Inflammatory macrophage (primary cell): ENCODE results near the gene CAMTA1.

ENCODE experiments used
- DNase-seq, 2 donors: peaks; one replicate each; pipeline ENCODE4 v3.0.0-alpha.2; 2020 to 2022

The CAMTA1 gene

GRCh38 chr1:6935911-6936690 is 150.8 kb downstream of the CAMTA1 start:
- no peak for DNase-seq

DNA sequence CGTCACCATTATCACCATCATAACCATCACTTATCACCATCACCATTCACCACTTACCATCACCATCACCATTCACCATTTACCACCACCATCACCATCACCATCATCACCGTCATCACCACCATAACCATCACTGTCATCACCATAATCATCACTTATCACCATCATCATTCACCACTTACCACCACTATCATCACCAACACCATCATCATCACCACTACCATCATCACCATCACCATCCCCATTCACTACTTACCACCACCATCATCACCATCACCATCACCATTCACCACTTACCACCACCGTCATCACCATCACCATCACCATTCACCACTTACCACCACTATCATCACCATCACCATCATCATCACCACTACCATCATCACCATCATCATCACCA is 151.8 kb downstream of the CAMTA1 start:
- DNase-seq = no peak

DNA sequence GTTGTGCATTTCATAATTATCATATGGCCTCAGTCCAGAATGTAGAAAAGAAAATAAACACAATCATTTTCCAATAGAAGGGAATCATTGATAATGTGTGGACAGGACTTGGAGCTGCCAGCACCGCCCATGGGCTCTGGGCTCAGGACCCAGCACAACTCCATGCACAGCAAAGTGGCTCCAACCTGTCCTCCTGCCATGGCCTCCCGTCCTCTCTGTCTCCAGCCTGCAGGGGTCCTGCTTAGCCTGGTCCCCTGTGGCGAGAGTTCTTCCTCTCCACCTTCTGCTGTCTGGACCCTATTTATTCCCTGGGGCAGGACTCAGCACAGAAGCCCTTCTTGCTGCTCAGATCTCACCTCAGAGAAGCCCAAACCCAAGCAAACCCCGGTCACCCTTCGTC is 154.1 kb downstream of the CAMTA1 start:
- no peak for DNase-seq

DNA sequence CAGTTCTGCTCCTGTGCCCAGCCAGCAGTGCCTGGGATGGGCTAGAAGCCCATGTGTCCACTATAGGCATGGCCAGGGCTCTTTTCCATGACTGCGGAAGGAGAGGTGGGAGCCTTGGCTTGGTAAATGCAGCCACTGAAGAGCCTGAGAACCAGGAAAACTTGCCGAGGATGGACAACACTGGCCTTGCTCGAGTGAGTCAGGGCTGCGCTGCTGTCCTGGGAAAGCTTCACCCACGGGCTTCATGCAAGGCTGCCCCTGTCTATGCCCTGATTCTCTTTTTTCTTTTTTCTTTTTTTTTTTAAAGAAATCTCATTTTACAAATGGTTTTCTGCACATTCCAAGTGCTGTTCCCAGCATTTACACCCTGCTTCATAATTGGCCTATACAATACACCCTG is 156.5 kb downstream of the CAMTA1 start:
- DNase-seq = no peak

DNA sequence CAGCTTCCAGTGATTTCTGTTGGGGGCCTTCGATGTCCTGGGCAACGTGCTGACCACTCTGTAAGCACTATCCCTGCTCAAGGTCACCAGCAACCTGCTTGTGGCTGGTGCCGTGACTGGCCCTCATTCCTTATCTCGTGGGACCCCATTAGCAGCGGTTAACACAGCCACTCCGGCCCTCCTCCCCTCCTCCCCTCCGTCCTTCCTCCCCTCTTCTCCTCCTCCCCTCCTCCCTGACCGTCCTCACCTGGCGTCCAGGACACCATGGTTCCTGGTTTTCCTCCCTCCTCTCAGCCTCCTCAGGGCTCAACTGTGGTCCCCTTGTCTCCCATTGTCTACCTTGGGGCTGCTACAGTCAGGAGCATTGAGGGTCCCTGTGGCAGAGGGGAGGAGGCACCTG is 157.7 kb downstream of the CAMTA1 start:
- no peak for DNase-seq

GRCh38 chr1:6944434-6944833 is 159.2 kb downstream of the CAMTA1 start:
- no peak for DNase-seq

DNA sequence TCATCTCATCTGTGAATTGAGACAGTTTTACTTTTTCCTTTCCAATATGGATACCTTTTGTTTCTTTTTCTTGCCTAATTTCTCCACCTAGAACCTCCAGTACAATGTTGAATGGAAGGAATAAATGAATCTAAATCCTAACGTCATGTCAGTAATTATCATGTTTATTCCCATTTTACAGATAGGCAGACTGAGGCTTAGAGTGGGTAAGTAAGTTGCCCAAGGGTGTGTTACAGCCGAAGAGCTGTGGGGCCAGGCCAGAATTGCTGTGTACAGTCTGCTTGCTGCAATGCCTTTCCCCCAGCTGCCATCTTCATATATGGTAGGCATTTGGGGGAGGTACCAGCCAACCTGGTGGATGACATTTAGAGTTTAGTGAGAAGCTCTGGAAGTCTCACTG is 162.7 kb downstream of the CAMTA1 start:
- DNase-seq = no peak

DNA sequence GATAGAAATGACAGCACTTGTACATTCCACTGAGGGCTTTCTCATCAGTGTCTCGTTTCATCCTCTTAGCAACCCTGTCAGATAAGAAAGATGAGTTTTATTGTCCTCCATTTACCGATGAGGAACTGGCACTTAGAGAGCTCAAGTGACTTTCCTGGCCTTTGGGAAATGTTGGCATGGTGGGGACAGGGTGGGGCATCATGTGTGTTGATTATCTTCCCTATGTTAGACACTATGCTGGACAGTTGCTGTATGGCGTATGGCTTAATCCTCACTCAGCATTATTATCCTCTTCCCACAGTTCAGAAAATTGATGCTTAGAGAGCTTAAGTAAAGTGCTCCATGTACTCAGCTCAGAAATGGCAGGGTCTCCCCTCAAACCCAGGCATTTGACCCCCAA is 163.2 kb downstream of the CAMTA1 start:
- DNase-seq = no peak

DNA sequence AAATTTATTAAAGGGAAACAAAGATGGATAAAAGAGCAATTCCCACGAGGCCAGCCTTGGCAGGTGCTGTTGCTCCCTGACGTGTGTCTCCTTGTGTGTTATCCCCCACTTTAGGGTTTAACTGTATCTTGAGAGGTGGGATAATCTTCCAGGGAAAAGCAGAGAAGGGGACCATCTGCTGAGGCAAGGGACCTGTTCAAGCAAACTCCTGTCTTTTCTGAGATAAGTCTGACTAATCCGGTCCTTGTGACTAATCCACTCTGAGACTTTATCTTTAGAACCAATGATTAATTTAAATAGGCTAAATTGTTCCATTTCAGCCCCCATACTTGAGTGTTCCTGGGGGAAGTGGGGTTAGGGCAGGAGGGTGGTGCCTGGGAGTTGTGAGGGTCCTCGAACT is 163.6 kb downstream of the CAMTA1 start:
- DNase-seq = no peak

- DNase-seq = no peak
Observed at GRCh38 chr1:6950001-6950765, 164.9 kb downstream of the CAMTA1 start.

DNA sequence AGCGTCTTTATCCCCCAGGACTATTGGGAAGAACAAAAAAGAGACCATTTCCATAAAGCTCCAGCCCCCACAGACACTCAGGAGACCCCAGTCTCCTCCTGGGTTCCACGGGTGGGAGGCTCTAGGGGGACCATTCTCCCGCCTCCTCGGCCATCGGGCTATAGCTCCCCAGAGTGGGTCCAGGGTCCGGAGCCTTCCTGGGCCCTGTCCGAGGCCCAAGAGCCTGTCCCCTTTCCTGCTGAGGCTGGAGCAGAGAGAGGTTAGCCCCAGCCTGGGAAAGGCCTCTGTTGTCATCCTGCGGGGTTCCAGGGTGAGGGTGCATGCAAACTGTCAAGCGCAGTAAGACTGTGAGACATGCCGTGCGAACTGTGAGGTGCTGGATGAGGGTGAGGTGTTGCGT is 166.3 kb downstream of the CAMTA1 start:
- no peak for DNase-seq

DNA sequence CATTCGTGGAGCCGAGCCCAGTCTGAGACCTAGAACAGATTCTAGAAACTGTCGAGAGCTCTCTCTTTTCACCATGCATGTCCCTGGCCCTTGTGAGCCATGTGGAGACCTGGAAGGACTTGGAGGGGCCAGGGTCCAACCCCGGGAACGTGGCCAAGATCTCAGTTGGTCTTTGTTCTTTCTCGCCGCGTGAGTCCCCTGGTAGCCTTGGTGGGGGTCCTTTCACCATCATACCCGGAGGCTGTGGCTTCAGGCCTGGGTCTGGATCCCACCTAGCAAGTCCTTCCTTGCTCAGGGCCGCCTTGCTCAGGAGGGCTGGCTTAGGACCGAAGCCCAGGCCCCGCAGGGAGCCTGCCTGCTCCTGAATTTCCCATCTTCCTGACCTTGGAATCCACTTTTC is 168.0 kb downstream of the CAMTA1 start:
- DNase-seq = no peak

DNA sequence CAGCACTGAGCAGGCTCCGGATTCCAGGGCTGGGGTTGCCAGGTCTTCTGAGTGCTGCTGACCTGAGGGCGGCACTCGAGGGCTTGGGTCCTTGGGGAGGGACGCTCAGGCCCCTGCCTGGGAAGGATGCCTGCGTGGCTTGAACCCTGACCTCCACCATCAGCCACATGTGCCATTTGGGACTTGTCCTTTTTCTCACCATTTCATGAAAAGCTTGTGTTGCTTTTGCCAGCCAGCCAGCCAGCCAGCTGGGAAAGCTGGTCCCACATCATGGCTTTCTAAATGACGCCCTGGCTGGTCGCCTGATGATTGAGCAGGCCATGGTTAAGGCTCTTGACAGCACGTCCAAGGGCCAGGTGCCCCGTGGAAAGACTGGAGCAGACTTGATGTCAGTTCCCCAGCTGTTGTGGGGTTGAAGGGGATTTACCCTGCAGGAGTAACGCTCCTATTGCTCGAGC is 168.7 kb downstream of the CAMTA1 start:
- DNase-seq = no peak

DNA sequence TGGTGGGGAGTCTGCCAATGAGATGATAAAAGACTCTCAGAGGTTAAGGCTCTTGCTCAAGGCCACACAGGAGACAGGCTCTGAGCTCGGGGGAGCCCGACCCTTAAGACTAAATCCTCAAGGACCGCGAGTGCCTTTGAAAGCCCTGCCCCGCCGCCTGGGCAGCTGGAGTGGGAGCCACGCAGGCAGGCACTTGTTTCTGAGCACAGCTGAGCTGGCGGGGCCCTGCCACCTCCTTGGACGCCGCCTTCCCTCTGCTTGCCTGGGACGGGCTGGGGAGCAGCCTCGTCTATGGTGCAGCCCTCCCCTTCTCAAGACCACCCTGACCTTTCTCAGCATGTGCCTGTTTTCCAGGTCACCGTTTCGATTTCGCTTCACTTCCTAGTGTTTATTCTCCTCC is 169.3 kb downstream of the CAMTA1 start:
- no peak for DNase-seq

- no peak for DNase-seq
Observed at GRCh38 chr1:6955357-6956094, 170.3 kb downstream of the CAMTA1 start.

- DNase-seq = no peak
Observed at GRCh38 chr1:6956488-6957159, 171.4 kb downstream of the CAMTA1 start.

GRCh38 chr1:6957341-6957740 is 172.1 kb downstream of the CAMTA1 start:
- no peak for DNase-seq

GRCh38 chr1:6958407-6959030 is 173.3 kb downstream of the CAMTA1 start:
- peak; percentile 22 to 35 for DNase-seq

GRCh38 chr1:6959491-6959890 is 174.2 kb downstream of the CAMTA1 start:
- DNase-seq = no peak

GRCh38 chr1:6960291-6960811 is 175.1 kb downstream of the CAMTA1 start:
- no peak for DNase-seq

DNA sequence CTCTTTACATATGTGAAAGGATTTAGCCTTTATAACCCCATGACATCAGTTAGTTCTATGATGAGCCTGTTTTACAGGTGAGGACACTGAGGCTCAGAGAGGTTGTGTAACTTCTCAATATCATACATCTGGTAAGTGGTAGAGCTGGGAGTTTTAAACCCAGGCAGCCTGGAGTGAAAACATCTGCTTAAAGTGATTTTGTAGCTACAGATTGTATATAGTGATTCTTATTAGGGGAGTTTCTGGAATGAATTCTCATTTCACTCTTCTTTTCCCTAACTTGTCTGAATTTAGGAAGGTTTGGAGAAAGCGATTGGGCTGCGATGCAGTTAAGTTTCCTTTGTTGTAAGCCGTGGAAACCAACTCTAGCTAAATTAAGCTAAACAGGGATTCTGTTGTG is 175.6 kb downstream of the CAMTA1 start:
- DNase-seq = no peak

GRCh38 chr1:6961289-6961688 is 176.0 kb downstream of the CAMTA1 start:
- no peak for DNase-seq
